GM21717 (cell line): ENCODE data around the gene OLA1.

Experiments used
- ATAC-seq: cut with Tn5 transposase; IDR thresholded peaks from one replicate; pipeline ENCODE4 v1.9.1; 2021; ENCODE audit warnings: mild to moderate bottlenecking, moderate library complexity; ENCODE audit not compliant: unreplicated experiment

Gene OLA1

DNA sequence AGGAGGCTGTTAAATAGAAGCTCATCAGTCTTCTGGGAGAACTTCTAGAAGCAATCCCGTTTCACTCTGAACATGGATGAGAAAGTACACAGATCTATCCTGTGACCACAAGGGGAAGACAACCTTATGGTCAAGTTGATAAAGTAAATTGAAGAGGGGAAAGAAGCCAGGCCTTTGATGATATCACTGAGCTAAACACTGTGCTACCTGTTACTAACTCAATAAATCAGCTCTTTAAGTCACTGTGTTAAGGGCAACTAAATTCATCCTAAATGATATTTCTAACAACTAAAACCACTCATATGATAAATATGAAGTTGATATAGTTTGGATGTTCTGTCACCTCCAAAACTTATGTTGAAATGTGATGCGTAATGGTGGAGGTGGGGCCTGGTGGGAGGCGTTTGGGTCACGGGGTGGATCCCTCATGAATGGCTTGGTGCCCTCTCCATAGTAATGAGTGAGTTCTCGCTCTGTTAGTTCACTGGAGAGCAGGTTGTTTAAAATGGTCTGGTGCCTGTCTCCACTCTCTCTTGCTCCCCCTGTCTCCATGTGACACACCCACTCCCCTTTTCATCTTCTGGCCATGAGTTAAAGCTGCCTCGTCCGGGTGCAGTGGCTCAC is 23.6 kb downstream of the OLA1 start:
- ATAC-seq, result no peak

DNA sequence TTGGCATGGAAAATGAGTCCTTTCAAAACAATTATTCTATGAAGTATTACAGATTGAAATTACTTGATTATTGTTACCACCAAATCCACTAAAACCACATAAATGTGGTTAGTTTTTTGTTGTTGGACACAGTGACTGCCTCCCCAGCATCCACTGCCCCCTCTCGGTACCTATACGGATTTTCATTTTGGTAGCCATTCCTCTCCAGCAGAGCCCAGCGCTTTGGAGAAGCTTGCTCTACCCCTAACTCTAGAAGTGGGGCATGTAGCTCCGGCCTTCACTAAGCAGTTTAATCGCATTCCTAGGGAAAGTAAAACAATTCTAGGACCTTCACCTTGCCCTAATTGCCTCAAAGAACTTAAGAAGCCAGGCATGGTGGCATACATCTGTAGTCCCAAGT is 24.2 kb downstream of the OLA1 start:
- no peak for ATAC-seq

DNA sequence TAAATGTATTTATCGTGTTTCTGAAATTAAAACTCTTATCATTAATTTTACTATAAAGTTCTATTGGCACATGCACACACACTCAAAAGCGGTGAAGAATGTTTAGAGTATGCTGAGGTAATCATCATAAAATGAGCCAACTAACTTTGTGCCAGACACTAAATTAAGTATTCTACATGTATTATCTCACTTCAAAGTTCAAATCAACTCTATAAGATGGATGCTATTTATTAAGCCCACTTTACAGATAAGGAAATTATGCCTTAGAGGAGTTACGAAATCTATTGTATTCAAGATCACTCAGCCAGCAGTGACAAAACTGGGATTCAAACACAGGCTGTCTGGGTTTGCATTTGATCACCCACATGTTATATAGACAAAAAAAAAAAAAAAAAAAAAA is 24.9 kb downstream of the OLA1 start:
- no peak for ATAC-seq

DNA sequence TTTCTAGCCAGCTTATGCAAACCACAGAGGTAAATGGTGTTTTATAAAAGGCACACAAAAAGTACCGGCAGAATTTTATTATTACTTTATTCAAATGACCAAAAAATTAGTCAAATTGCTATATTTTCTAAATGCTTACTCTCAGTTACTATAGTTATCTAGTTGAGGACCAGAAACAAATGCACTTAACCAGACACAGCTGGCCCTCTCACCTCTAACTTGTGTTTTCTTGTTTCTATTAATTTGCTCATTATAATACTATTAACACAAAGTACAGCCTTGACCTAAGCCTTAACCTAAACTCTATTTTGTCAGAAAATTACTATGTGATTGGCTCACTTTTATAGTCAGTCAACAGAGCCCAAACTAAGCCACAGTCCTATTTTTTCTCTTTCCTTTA is 26.2 kb downstream of the OLA1 start:
- no peak for ATAC-seq

DNA sequence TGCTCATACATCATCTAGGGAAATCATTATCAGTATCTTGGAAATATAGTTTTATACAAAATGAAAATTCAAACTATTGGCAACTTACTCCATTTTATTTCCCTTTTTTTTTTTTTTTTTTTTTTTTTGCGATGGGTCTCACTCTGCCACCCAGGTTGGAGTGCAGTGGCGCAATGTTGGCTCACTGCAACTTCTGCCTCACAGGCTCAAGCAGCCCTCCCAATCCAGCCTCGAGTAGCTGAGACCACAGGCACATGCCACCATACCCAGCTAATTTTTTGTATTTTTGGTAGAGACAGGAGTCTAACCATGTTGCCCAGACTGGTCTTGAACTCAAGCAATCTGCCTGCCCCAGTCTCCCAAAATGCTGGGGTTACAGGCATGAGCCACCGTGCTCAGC is 29.0 kb downstream of the OLA1 start:
- no peak for ATAC-seq

DNA sequence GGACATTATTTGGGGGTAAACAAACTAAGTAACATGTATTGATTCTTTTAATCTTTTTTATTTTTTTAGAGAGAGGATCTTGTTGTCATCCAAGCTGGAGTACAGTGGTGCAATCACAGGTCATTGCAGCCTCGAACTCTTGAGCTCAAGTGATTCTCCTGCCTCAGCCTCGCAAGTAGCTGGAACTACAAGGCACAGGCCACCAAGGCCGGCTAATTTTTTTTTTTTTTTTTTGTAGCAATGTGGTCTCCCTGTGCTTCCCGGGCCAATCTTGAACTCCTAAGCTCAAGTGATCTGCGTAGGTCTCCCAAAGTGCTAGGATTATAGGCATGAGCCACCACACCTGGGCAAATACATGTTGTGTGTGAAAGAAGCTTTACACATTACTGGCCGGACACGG is 29.6 kb downstream of the OLA1 start:
- ATAC-seq, result no peak

DNA sequence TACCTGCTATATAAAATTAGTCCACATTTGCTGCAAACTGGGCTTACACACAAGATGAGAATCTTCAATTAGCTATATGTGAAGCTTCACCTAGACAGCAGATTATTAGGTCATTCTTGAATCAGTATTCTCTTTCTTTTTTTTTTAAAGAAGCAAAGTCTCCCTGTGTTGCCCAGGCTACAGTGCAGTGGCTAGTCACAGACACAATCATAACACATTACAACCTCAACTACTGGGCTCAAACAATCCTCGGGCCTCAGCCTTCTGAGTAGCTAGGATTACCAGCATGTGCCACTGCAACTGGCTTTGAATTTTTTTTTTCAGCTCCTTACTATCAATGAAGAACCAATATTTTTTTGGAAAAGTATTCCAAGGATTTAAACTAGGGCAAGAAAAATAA is 30.5 kb downstream of the OLA1 start:
- no peak for ATAC-seq

DNA sequence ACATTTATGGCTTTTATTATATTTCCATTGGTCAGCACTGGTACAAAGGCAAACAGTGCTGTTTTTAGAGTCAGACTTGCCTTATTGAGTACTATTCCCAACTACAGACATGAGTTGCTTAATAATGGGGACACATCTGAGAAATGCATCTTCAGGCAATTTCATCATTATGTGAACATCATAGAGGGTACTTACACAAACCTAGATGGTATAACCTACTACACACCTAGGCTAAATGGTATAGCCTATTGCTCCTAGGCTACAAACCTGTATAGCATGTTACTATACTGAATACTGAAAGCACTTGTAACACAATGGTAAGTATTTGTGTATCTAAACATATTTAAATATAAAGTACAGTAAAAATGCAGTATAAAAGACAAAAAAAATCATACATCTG is 36.4 kb downstream of the OLA1 start:
- no peak for ATAC-seq

DNA sequence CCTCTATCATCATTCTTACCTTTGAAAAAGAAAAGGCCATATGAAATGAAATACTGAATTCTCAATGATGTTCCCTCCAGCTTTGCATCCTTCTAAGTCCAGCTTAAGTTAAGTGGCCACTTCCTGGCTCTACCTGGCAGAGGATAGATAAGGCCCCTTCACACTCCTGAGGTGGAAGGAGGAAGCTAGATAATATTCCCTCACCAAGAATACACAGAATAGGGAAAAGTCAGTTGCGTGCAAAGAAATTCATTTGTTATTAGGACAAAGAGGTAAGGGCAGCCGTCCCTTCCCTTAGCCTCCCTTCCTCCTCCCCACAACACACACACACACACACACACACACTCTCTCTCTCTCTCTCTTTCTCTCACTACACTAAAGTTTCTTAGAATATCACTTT is 37.5 kb downstream of the OLA1 start:
- ATAC-seq, result no peak

DNA sequence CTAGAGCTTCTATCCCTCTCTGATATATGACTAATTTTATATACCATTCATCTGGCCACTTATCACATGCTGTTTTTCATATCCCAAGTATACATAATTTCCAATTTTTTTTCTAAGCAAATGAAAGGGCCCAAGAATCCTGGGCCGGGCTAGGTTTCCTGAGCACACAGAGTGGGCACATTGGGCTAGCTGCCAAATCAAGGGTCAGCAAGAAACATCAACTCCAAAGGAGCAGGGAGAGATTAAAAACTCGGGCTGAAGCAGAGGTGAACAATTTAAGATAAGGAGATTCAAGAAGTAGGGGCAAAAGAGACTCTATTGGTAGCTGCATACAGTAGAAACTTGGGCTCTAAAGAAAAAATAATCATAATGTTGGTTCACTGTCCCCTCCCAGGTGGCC is 39.0 kb downstream of the OLA1 start:
- no peak for ATAC-seq

DNA sequence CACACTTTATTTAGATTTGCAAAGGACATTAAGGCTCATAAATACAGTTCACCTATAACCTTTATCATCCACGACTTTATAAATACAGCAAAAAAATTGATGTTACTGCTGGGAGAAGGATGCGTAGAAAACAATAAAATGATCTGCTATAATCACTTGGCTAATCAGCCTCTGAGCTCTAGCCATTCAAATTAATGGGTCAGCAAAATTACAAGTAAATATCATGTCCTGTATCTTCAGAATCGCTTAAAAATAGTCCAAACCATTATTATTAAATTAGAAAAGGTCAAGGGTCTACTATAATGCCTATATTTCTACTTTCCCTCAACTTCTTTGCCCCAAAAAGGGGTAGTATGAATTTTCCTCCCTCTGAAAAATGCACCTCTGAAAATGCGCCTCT is 40.3 kb downstream of the OLA1 start:
- ATAC-seq, result no peak

DNA sequence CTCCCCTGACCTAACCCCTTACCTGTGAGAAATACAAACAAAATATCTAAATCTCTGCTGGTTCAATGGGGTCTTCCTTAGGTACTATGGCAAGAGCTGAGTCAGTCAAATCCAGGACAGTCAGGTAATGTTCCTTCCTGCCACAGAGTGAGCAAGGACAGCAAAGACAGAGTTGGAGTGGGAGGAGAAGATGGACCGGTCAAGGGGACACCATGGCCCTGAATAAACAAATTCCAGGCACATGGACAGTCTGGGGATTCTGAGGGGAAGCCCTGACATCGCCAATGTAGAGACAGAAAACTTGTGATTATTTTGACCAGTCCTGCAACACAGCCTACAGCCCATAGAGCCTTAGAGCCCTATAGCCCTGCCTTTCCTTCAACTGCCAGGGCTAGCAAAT is 42.8 kb downstream of the OLA1 start:
- no peak for ATAC-seq

DNA sequence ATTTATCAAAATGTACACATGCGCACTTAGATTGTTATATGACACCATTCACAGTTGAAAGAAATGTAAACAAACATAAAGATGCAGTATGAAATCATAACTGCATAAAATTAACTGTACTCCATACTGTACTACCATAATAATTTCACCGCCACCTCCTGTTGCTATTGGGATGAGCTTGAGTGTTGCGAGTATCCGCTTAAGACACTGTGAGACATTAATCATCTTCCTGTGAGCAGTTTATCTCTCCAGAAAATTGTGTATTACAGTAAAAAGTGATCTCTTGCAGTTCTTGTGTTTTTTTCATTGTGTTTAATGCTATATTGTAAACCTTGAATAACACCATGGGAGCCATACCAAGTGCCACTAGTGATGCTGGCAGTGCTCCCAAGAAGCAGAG is 46.1 kb downstream of the OLA1 start:
- no peak for ATAC-seq

DNA sequence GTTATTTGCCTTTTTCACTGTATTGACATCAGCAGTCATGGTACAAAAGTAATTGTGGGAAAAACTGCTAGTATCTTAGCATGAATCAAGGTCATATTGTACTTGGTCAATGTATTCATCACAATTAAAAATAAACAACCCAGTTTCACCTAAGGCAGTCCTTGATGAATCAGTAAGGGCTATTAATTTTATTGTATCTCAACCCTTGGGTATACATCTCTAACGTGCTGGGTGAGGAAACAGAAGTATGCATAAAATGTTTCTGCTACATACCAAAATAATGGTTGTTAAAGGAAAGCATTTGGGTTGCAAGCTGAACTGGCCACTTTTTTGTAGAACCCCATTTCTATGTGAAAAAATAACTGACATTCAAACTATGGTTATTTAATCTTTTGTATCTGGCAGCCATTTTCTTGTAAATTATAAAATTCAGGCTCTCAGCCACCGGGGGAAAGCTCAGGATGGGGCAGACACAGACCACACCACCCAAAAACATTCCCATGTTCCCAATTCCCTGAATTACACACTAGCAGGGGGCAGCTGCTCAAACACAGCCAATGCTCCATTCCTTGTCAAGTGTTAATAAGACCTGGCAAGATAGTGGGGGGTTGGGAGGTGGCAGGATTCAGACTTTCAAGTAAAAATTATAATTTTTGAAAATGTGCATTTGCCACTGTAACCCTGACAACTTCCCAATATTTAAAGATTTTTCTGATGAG is 49.3 kb downstream of the OLA1 start:
- no peak for ATAC-seq

DNA sequence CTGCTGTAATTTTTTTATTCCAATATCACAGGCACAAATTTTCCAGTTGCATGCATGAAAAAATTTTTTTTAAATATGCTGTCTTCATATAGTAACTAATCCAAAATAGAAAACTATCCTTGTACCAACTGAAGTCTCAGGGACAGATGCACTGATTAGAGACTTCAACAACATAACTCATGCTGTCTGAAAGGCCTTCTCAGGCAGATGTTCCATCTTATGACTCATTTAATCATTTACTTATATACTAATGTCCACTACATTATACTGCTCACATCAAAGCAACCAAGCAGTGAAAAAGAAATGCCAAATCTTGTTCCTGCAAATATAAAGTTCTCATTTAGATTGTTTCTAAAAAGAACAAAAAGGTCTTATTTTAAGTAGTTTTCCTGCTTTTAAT is 53.1 kb downstream of the OLA1 start:
- ATAC-seq, result no peak

DNA sequence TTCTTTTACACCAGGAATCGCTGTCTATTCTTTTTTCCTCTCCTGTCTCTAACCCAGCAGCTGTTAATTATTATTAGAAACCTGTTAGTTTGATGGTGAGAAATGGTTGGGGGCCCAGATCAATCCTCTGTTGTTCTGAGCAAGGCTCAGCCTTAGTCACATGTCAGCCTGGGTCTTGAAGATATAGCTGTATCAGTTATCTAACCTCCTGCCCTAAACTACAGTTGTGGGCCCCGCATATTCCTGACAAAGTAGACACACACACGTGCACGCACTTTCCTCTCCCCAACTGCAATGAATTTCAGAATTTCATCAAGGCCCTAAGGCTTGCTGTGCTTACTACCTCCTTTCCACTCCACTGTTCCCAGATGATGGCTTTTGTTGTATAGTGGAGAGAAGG is 54.6 kb downstream of the OLA1 start:
- no peak for ATAC-seq

DNA sequence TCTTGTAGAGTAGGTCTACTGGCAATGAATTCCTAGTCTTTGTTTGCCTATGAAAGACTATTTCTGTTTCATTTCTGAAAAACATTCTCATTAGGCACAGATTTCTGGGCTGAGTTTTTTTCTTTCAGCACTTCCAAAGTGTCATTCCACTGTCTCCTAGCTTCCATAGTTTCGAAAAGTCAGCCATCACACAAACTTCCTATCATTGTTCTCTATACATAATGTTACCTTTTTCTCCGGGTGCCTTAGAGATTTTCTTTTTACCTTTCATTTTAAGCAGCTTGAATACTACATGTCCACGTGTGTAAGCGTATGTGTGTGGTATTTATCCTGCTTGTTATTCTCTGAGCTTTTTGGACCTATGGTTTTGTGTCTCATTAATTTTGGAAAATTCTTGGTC is 55.7 kb downstream of the OLA1 start:
- no peak for ATAC-seq

DNA sequence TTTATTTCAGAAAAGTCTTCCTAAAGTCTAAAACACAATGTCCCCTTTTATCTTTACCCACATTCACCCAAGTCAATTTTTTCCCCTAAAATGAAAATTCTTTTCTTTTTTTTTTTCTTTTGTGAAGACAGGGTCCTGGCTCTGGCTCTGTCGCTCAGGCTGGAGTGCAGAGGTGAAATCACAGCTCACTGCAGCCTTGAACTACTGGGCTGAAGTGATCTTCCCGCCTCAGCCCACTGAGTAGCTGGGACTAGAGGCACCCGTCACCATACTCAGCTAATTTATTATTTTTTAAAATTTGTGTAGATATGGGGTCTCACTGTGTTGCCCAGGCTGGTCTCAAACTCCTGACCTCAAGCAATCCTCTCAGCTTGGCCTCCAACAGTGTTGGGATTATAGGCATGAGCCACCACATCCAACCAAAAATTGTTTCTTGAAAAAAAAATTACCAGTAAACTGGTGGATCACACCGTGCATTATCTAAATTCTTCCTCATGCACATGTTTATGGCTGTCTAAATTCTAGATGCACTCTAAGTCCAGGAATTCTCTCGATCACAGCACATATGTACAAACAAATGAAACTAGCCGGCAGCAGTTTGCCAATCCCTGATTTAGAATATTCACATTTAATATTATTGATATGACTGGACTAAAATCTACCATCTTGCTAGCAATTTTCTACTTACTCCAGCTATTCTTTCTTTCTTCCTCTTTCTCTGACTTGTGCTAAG is 56.8 kb downstream of the OLA1 start:
- ATAC-seq, result no peak

DNA sequence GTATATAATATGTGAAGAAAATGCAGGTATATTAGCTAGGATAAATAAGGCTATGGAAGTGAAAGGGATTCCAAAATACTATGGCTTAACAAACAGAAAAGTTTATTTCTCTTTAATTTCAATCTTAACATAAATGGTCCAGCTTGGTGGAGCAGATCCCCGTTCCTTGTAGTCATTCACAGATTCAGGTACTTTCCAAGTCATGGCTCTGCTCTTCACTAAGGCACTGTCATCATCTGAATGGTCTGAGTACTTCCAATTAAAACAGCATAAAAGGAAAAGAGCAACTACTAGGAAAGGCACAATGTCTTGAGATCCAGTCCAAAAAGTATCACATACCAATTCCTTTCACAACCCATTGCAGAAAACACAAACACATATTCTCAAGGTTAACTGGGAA is 63.4 kb downstream of the OLA1 start:
- no peak for ATAC-seq

DNA sequence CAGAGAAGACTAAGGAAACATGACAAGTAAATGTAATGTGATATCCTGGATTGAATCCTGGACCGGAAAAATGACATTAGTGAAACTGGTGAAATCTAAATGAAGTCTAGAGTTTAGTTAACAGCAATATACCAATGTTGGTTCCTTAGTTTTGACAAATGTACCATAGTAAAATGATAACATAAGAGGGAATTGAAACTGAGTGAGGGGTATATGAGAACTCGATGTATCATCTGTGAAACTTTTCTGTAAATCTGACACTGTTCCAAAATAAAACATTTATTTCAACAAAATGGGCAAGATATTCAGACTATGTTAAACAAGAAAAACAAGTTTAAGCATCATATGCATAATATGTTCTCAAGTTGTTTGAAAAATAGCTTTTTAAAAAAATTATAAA is 63.8 kb downstream of the OLA1 start:
- no peak for ATAC-seq

DNA sequence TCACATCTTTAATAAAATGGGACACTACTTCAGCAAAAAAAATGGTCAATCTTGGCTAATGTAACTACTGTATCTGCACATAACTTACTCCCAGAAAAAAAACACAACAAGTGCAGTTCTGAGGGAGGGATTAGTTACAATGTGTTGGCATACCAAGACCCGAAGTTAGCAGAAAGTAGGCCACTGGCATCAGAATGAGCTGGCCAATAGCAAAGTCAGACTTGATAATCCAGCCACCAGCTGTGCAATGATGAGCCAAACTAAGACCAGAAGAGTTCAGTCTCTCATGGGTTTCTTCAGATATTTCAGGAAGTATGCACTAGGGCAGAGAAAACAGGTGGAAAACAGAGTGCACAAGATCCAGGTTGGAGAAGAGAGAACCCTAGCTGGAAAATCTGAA is 65.3 kb downstream of the OLA1 start:
- ATAC-seq, result no peak

DNA sequence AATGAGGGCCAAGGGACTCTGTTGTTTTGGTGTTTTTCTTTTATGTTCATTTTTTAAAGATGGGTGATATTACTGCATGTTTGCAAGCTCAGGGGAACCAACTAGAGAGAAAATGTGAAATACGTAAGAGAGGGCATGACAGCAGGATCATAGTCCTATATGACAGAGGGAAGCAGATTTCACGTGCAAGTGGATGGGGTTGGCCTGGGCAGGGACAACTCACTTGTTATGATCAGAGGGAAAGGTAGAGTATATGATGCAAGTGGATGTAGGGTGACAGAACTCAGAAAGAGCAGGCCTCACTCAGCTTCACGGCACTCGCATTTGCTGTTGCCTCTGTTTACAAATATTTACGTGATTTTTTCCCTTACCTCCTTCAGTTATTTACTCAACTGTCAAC is 67.0 kb downstream of the OLA1 start:
- no peak for ATAC-seq
